MCF 10A (cell line): ENCODE measurements around the gene AK9. TPM values are rescaled to one million over a fixed set of nuclear protein-coding genes. Genes with fewer than 3 reads are reported as not detected.

Experiments
- BruUV-seq: library from RNA; stranded (reverse); fragments of 400-500 nt; replicated peaks from 2 replicates; lab custom pipeline; 2021; lab: Mats Ljungman, UMichigan
- CTCF ChIA-PET: fragments of 300-600 bp; sonication (Branson Sonifier 250); formaldehyde crosslinking; extraction: SDS; loops from one replicate; lab custom pipeline; 2021; ENCODE audit warnings: antibody characterized with exemption, inconsistent platforms; lab: Yijun Ruan, JAX
- POLR2A ChIA-PET: fragments of 300-600, 350-650 bp; sonication (Branson Sonifier 250); formaldehyde crosslinking; extraction: SDS; loops from one replicate; lab custom pipeline; 2020; ENCODE audit warnings: antibody characterized with exemption, inconsistent platforms; lab: Yijun Ruan, JAX
- DNase-seq: peaks from one replicate; pipeline ENCODE4 v3.0.0-alpha.2; 2018; ENCODE audit not compliant: unreplicated experiment
- H3K27ac Mint-ChIP-seq: one replicate; pipeline ENCODE4 v1.8.0; 2022; ENCODE audit warnings: mild to moderate bottlenecking, low read depth, mixed read lengths; ENCODE audit not compliant: unreplicated experiment
- H3K27me3 Mint-ChIP-seq: one replicate; pipeline ENCODE4 v1.8.0; 2022; ENCODE audit warnings: mixed read lengths; ENCODE audit not compliant: insufficient read depth, unreplicated experiment
- H3K36me3 Mint-ChIP-seq: one replicate; pipeline ENCODE4 v1.8.0; 2022; ENCODE audit warnings: mild to moderate bottlenecking, moderate library complexity, mixed read lengths; ENCODE audit not compliant: insufficient read depth, unreplicated experiment
- H3K4me1 Mint-ChIP-seq: one replicate; pipeline ENCODE4 v1.8.0; 2022; ENCODE audit warnings: mixed read lengths; ENCODE audit not compliant: insufficient read depth, unreplicated experiment
- H3K4me3 Mint-ChIP-seq: one replicate; pipeline ENCODE4 v1.8.0; 2022; ENCODE audit warnings: mild to moderate bottlenecking, moderate library complexity, mixed read lengths; ENCODE audit not compliant: unreplicated experiment
- H3K9me3 Mint-ChIP-seq: one replicate; pipeline ENCODE4 v1.8.0; 2022; ENCODE audit warnings: mixed read lengths; ENCODE audit not compliant: unreplicated experiment
- CTCF ChIP-seq: fragments of 200-600 bp; IDR thresholded peaks from one replicate; pipeline ENCODE4 v1.8.0; 2022; ENCODE audit warnings: antibody characterized with exemption, mild to moderate bottlenecking; ENCODE audit not compliant: unreplicated experiment
- intact Hi-C: fragments of 100-400 bp; cut with micrococcal nuclease; formaldehyde crosslinking; loops from 2 replicates; pipeline ENCODE4 v1.14.1; 2022
- total RNA-seq: library from RNA; stranded (reverse); gene quantifications from 2 replicates; pipeline ENCODE4 v1.2.3, GENCODE V29; 2022

Gene AK9
- total RNA-seq, 1 experiment from 2014 or later, result 4.7 TPM

- POLR2A ChIA-PET, result interaction anchor here (1.3 to 2.9 kb wide), 2 partner anchors 9 to 67 kb away, joined by 7 to 11 read pairs; partner anchors contain the start of genes CD164, PPIL6 and SMPD2
Observed at GRCh38 chr6:109449795-109450673, 241.0 kb downstream of the AK9 start.

GRCh38 chr6:109449064-109449794, 241.8 kb downstream of the AK9 start:
- Mint-ChIP-seq H3K27me3 (no peaks in the 10 kb centered on the region), H3K4me3 (no peak overlapping the region), H3K4me1 (no peaks in the 10 kb centered on the region), H3K9me3 (no peaks in the 10 kb centered on the region), H3K36me3 (peaks cover 27% of the 10 kb centered on the region), H3K27ac (no peak overlapping the region)
- ChIA-PET POLR2A (interaction anchor here (1.0 to 2.9 kb wide), 3 partner anchors 11 to 66 kb away, joined by 3 to 11 read pairs (median 10); partner anchors contain the start of gene CD164), CTCF (interaction anchor here (0.7 to 1.5 kb wide), 2 partner anchors 8 kb away, joined by 3 to 5 read pairs; partner anchors contain the start of genes PPIL6 and SMPD2)
- no TSS peak for BruUV-seq
- no peak for TF ChIP-seq CTCF
- intact Hi-C loops, result no loop called here
- DNase-seq, result no peak

More at GRCh38 chr6:109449795-109450673, 241.0 kb downstream of the AK9 start:
- no peak for TF ChIP-seq CTCF
- no peak overlapping the region for H3K27ac Mint-ChIP-seq
- intact Hi-C loops, result no loop called here
- H3K4me3 Mint-ChIP-seq, result no peak overlapping the region
- DNase-seq, result no peak
- peaks cover 26% of the 10 kb centered on the region for H3K36me3 Mint-ChIP-seq
- H3K9me3 Mint-ChIP-seq, result no peaks in the 10 kb centered on the region
- no TSS peak for BruUV-seq
- no peaks in the 10 kb centered on the region for H3K4me1 Mint-ChIP-seq
- CTCF ChIA-PET, result interaction anchor here (0.7 to 1.5 kb wide), 2 partner anchors 8 to 941 kb away, joined by 3 to 5 read pairs; partner anchors contain the start of genes PPIL6 and SMPD2
- H3K27me3 Mint-ChIP-seq, result no peaks in the 10 kb centered on the region

GRCh38 chr6:109448615-109449014, 242.4 kb downstream of the AK9 start:
- no TSS peak for BruUV-seq
- intact Hi-C loops, result no loop called here

More at GRCh38 chr6:109448615-109449014, 242.4 kb downstream of the AK9 start:
- H3K36me3 Mint-ChIP-seq, result peaks cover 29% of the 10 kb centered on the region
- no peak overlapping the region for H3K27ac Mint-ChIP-seq
- no peak for TF ChIP-seq CTCF
- no peaks in the 10 kb centered on the region for H3K9me3 Mint-ChIP-seq
- H3K4me1 Mint-ChIP-seq, result no peaks in the 10 kb centered on the region
- no peak for DNase-seq
- POLR2A ChIA-PET, result interaction anchor here (1.0 to 2.9 kb wide), 3 partner anchors 12 to 65 kb away, joined by 3 to 11 read pairs (median 10); partner anchors contain the start of gene CD164
- no peak overlapping the region for H3K4me3 Mint-ChIP-seq
- H3K27me3 Mint-ChIP-seq, result no peaks in the 10 kb centered on the region
- CTCF ChIA-PET, result interaction anchor here (0.7 kb wide), 1 partner anchor 8 kb away, joined by 3 read pairs; no protein-coding TSS in a partner anchor
